GM19351 (cell line): ENCODE results near the gene ENG.
"Not testable (repeated sequence)": the region's sequence is repeated elsewhere in the genome, so short reads cannot be mapped to it uniquely, and the experiment has no call there.

Source experiments
- ATAC-seq: cut with Tn5 transposase; IDR thresholded peaks from one replicate; pipeline ENCODE4 v1.9.1; 2021; ENCODE audit warnings: mild to moderate bottlenecking, moderate library complexity; ENCODE audit not compliant: unreplicated experiment

Gene ENG

GRCh38 chr9:127796225-127796813 lies 58.1 kb downstream of the ENG start:
- no peak for ATAC-seq

GRCh38 chr9:127794001-127794791 lies 60.3 kb downstream of the ENG start:
- ATAC-seq, result no peak

GRCh38 chr9:127793093-127793708 lies 61.3 kb downstream of the ENG start:
- no peak for ATAC-seq

GRCh38 chr9:127792417-127793031 lies 61.9 kb downstream of the ENG start:
- no peak for ATAC-seq

- ATAC-seq, result no peak
Measured at GRCh38 chr9:127791085-127791484, 63.4 kb downstream of the ENG start.

GRCh38 chr9:127790094-127790855 lies 64.2 kb downstream of the ENG start:
- ATAC-seq, result no peak

- no peak for ATAC-seq
Measured at GRCh38 chr9:127789179-127789578, 65.3 kb downstream of the ENG start.

GRCh38 chr9:127788337-127789011 lies 66.0 kb downstream of the ENG start:
- no peak for ATAC-seq

GRCh38 chr9:127786773-127787104 lies 67.7 kb downstream of the ENG start:
- ATAC-seq, result no peak

GRCh38 chr9:127785933-127786772 lies 68.3 kb downstream of the ENG start, which contains the start of gene CDK9:
Gene CDK9, plus strand, starts transcription at chr9:127786034. Its CDS starts 115 bp downstream, at chr9:127786149.
- ATAC-seq, result peak; percentile 68

- ATAC-seq, result peak; percentile 32
Measured at GRCh38 chr9:127785023-127785932, 69.2 kb downstream of the ENG start.

GRCh38 chr9:127783111-127784008 lies 71.1 kb downstream of the ENG start:
- no peak for ATAC-seq

- ATAC-seq, result no peak
Measured at GRCh38 chr9:127781806-127782205, 72.7 kb downstream of the ENG start.

GRCh38 chr9:127780909-127781308 lies 73.5 kb downstream of the ENG start:
- not testable (repeated sequence) for ATAC-seq

GRCh38 chr9:127780126-127780885 lies 74.2 kb downstream of the ENG start:
- ATAC-seq, result no peak

GRCh38 chr9:127779136-127779981 lies 75.1 kb downstream of the ENG start:
- peak; percentile 40 for ATAC-seq
